ENCODE measurements around the gene PTPRB.

Gene PTPRB

DNA sequence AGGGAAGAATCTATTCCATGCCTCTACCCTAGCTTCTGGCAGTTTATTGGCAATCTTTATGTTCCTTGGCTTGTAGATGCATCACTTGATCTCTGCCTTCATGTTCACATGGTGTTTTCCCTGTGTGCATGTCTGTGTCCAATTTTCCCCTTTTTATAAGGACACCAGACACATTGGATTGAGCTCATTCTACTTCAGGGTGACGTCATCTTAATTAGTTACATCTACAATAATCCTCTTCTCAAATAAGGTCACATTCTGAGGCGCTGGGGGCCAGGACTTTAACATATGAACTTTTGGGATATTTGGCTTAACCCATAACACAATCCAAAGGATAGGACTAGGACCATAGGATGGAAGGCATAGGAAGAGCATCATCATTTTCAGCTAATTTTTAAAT, 169.8 kb downstream of the PTPRB start:
- no peak for FAIRE-seq
- no peak for DNase-seq (ENCODE audit: low spot score)

DNA sequence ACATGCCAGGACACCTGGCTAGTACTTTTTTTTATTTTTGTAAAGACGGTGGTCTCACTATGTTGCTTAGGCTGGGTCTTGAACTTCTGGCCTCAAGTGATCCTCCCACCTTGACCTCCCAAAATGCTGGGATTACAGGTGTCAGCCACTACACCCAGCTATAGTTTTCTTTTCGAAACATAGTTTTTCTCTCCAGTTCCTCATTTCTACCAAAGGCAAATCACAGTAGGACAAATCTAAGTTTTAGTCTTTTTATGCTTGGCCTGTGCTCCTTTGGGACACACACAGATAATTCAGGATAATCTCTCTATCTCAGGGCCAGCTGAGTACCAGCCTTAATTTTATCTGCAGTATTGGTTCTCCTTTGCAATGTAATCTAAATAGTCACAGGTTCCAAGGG, 170.5 kb downstream of the PTPRB start:
- no peak for DNase-seq (ENCODE audit: low spot score)
- FAIRE-seq, result no peak
